Umbilical cord (tissue), 2 donors: ENCODE data around the gene CLPSL2. TPM values are rescaled to one million over a fixed set of nuclear protein-coding genes. Genes with fewer than 3 reads are reported as not detected.

ENCODE experiments used
- DNase-seq: peaks from one replicate; pipeline ENCODE4 v3.0.0-alpha.2; 2015; ENCODE audit warnings: low spot score
- total RNA-seq: library from RNA; depleted of rRNA; stranded (reverse); fragments of >200 nt; gene quantifications from one replicate; pipeline ENCODE4 v1.2.3, GENCODE V29; 2014; ENCODE audit warnings: low replicate concordance; ENCODE audit not compliant: insufficient read depth

The CLPSL2 gene
- total RNA-seq, 1 donor from 2014 or later, result not detected

DNA sequence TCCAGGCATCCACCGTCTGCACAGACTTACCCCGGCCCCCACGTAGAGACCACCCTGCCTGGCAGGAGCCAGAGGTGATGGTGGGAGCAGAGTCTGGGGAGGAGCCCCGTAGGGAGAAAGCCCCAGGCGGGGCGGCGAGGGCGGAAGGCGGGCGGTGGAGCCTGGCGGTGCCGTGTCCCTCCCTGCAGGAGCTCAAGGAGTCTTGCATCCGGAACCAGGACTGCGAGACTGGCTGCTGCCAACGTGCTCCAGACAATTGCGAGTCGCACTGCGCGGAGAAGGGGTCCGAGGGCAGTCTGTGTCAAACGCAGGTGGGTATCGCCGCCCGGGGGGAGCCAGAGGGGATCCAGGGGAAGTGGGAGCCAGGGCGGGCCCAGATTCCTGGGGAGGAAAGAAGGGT is 10.4 kb downstream of the CLPSL2 start:
- no peak for DNase-seq

DNA sequence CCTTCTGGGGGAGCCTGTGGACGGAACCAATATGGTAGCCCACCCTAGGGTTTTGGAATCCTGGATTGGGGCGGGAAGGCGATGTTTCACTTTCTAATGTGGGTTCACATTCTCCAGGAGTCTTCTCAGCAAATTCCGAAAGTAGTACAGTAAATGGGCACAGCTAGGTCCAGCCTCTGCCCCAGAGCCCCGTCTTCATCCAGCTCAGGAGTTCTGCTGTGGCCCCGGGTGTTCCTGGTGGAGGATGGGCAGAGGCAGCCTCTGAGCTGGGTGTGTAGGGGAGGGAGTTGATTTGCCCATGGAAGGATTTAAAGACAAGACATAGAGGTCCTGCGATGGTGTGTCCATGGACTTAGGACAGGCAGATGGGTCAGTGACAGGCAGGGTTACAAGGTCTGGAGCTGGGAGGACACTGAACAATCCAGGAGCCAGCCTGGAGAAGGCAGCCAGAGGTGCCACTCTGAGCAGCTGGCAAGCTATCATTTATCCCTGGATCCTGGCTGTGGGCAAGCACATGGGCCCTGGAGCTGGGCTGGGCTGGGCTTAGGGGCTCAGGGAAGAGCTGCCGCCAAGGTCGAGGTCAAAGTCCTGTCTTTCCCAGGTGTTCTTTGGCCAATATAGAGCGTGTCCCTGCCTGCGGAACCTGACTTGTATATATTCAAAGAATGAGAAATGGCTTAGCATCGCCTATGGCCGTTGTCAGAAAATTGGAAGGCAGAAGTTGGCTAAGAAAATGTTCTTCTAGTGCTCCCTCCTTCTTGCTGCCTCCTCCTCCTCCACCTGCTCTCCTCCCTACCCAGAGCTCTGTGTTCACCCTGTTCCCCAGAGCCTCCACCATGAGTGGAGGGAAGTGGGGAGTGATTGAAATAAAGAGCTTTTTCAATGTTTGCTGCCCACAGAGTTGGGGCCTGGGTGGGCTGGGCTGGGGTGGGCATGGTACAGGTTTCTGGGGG is 11.1 kb downstream of the CLPSL2 start:
- DNase-seq, result no peak

DNA sequence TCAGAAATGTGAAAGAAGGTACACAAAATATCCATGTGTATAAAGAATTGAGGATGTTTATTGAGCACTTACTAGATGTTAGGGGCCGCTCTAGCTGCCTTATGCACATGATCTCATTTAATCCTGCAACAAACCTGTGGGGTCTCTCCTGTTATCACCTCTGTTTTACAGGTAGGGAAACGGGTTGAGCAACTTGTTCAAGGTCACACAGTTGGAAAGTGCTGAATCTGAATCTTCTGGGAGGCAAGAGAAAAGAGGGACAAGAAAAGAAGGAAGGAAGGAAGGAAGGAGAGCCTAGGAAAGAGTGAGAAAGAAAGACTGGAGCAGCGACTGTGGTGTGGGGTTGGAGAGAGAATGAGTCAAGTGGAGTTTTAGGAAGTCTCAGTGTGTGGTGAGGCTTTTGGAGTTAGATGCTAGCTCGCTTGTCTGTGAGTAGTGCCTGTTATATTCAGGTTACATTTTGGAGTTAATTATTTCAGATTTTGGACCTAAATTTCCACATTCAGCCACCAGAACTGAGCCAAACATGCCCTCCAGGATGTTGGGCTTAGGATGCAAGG is 12.1 kb downstream of the CLPSL2 start:
- no peak for DNase-seq

DNA sequence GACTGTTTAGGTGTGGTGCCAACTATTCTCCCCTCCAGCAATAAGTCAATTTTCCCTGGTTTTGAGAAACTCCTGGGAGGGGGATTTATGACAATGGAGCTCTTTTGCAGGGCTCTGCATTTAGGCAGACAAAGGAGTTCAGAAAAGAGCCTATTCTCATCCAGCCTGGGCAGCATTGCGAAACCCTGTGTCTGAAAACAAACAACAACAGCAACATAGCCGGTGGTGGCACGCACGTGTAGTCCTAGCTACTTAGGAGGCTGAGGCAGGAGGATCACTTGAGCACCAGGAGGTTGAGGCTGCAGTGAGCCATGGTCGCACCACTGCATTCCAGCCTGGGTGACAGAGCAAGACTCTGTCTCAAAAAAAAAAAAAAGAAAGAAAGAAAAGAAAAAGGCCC is 14.3 kb downstream of the CLPSL2 start:
- no peak for DNase-seq

DNA sequence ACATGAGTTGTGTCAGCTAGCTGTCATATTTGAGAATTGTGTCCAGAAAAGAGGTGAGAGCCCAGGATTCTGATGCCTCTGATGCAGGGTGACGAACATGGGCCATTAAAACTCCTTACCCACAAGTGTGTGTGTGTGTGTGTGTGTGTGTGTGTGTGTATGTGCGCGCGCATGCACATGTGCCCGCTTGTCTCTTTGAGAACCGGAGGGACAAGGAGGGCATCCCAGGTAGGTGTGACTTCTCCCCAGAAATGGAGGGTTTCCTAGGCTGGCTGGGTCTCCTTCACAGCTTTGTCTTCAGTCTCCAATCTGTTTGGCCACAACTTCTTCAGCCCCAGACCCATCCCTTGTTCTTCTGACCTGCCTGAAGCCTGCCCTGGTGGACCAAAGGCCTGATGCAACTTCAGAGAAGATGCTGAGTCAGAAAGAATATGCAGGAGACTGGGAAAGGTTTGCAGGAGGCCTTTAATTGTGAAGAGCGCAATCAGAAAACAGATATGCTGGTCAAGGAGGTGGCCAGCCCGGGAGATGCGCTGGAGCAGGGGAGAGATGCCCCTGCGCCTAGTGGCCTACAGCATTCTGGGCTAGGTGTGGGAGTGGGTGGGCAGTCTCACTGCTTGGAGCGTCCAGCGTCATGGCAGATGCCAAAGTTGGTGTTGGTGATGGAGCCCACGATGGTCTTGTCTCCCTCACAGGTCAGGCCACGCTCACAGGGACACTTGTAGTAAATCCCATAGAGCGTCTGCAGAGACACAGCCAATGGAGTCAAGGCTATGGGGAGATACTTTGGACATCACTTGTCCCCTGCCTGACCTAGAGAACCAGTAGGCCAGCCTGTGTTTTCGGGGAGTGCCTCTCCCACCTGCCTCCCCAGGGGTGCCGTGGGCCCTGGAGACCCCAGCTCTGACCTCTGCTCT is 18.4 kb downstream of the CLPSL2 start:
- DNase-seq, result no peak

DNA sequence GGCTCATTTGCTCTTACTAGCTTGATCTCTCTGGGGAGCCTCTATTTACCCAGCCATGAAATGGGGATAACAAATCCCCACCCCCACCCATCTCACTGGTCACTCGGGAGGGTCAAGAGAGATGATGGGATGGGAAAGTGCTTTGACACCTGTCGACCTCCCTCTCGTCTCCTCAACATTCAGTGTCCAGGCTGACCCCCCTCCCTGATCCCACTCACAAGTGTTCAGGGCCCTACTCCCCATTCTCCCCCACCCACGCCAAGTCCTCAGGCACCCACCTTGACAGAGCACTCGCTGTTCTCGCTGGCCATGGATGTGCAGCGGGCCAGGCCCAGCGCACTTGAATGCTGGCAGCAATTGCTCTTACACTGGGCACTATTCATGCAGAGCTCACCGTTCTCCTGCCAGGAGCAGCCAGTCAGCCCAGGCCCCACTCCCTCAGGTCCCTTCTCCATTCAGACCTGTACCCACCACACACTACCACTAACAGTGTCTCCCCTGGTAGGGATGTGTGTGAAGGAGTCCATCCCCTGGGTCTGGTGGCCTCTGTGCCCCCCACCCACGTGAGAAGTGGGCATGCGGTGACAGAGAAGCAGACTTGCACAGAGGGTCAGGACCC is 19.2 kb downstream of the CLPSL2 start:
- no peak for DNase-seq

DNA sequence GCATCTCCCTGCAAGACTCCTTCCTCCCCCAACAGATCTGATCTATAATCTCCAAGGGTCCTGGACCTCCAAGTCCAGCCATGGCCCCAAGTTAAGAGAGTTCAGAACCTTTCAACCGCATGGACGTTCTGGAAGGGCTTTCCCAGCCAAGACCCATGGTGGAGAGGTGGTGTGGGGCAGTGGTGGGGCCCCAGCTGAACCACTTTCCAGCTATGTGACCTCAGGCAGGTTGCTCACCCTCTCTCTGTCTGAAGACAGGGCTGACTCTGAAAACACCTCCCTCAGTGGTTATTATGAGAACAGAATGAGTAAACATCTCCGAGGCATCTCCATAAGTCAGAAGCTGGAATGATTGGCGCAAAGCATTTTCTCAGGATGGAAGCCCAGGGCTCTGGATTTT is 19.8 kb downstream of the CLPSL2 start:
- DNase-seq, result no peak

DNA sequence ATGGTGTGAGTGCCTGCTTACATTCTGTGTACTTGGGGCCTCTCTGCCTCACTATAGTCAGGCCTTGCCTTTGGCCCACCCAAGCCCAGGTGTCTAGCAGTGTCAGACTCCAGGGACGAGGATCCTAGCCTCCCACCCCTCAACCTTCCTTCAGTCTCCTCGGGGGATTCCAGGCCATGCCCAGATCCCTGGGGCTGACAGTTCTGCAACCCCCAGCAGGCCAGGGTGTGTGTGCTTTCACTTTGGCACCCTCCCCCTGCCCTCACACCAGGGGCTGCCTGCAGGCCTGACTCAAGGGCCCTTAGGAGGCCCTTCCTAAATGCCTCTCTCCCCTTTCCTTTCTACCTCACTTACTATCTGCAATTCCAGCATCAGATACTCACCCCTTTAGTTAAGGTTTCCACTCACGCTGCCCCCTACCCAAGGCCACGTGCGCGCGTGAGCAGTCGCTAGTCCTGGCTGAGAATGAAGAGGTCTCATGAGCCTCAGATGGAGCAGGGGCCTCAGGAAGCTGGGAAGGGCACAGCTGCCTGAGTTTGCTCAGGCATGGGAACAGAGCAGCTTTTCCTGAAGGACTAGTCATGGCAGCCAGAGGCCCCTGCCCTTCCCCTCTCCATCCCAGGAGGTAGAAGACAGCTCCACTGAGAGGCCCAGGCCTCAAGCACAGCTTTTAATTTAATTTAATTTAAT is 21.6 kb downstream of the CLPSL2 start:
- no peak for DNase-seq

DNA sequence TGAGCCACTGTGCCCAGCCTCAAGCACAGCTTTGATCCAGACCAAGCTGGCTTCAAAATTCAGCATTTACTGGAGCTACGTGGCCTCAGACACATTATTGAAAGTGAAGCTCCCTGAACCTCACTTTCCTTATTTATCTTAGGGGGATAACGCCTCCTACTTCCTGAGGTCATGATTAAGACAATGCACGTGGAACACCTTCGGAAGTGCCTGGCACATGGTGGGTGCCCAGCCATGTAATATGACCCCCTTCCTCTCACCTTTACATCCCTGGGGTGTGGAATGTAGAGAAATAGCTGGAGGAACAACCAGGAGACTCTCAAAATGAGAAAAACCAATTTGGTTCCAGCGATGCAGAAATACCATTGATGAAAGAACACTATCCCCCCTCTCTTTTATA is 22.3 kb downstream of the CLPSL2 start:
- no peak for DNase-seq

DNA sequence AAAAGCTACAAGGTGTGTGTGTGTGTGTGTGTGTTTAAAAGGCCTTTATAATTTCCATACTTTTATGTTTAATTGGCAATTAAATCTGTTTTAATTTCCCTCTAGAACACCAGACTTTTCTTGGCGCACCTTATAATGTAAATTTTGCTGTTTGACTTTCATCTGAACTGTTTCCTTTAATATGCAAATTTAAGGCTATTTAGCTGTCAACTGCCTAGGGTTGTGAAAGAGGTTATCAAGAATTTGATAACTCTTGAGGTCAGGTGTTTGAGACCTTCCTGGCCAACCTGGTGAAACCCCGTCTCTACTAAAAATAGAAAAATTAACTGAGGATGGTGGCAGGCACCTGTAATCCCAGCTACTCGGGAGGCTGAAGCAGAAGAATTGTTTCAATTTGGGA is 24.8 kb downstream of the CLPSL2 start:
- DNase-seq, result no peak

DNA sequence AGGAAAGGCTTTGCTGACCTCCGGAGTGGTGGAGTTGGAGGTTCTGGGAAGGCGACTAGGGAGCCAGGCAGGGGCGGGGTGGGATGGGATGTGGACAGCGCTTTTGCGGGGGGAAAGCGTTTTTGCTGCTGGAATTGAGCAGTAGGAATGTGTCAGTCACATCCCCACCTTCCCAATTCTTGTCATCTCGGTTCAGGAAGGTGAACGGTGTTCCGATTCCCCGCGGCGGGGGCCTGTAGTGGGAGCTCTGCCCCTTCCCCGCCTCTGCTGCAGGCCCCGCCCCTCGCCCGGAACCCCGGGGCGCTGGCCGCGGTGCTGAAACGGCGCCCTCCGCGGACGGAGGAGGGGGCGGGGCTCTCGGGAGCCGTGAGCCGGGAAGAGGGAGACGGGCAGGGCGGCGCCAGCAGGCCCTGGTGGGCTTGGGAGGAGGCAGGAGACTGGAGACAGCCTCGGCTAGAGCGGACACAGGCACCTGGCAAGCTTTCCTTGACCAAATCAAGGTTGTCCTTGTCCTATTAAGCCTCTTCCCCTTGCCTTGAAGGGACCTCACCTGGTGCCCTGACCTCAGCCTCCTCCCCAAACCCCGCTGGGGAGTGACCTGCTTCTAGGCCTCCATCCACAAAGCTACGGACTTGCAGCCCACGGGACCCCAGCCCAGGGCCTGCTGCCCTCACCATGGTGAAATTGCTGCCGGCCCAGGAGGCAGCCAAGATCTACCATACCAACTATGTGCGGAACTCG is 28.8 kb downstream of the CLPSL2 start, which contains the start of gene LHFPL5:
Gene LHFPL5, plus strand, starts transcription at position 357 of the 741 bp plus-strand sequence. Its CDS starts 319 bp downstream, at position 676.
- peak; percentile 53 for DNase-seq

DNA sequence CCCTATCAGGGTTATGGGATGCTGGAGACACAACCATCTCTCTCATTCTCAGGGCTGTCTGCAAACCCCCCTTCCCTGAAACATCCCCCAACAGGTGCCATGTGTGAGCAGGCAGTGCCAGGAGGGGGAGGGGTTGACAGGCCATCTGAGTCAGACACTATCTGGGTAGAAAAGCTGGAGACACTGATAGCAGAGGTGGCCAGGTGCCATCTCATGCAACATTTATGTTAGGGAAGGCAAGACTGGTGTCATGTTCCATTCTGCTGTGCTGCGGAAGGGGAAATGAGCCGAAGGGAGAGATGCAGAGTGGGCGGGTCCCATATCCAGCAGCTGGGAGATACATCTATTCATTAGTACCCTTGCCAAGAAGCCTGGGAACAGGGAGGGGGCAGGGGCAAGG is 32.3 kb downstream of the CLPSL2 start:
- no peak for DNase-seq

DNA sequence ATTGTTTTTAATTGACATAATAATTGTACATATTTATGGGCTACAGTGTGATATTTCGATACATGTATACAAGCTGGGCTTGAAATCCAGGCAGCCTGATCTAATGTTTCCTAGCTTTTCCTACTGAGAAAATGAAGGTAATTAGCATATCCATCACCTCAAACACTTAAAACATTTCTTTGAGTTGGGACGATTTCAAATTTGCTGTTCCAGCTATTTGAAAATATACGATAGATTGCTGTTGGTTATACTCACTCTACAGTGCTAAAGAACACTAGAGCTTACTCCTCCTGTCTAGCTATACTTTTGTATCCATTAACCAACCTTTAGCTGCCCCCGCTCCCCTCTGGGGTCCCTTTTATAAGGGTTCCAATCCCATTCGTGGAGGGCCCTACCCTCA is 33.4 kb downstream of the CLPSL2 start:
- DNase-seq, result no peak

DNA sequence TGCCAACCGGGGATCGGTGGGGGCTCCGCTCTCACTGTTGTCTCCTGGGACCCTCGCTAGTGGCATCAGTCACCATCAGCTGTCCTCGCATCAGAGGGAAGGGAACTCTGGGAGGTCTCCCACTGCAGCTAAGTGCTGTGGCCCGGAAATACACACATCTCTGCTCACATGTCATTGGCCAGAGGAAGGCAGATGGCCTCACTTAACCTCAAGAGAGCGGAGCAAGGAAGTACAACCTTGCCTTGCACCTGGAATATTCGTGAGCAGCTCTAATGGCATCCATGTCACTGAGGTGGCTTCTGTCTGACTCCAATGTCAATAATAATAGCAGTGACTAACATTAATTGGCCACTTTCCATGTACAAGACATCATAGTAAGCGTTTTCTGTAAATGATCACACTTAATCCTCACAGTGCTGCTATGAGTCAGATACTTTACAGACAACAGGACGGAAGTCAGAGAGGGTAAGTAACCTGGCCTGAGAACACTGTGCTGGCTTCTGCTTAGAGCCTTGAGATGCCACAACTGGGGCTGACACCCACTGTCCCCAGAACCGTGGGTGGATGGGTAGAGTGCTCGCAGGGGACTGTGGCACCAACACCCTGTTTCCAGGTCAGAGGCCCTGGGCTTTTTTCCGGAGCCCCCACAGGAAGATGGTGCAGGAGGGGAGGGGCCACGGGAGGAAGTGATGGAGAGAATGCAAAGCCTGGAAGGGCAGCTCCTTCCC is 34.7 kb downstream of the CLPSL2 start:
- peak; percentile 59 for DNase-seq

DNA sequence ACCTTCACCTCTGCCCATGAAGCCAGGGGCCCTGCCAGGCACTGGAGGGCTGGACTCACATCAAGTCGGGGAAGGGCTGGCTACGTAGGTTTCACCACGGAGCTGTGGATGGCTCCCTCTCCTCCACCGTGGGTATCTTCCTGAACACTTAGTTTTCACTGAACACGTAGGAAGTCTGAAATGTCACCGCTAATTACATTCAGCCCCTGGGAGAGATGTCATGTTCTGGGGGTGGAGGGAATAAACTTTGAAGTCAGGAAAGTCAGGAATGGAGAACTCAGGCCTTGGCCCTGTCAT is 35.2 kb downstream of the CLPSL2 start:
- DNase-seq, result no peak

DNA sequence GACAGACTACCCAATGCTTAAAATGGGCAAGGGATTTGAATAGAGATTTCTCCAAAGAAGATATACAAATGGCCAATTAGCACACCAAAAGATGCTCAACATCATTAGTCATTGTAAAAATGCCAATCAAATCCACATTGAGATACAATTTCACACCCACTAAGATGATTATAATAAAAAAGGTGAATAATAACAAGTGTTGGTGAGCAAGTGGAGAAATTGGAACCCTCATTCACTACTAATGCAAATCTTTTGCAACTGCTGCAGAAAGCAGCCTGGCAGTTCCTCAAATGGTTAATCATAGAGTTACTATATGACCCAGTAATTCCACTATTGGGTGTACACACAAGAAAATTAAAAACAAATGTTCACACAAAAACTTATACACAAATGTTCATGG is 41.1 kb downstream of the CLPSL2 start:
- no peak for DNase-seq

DNA sequence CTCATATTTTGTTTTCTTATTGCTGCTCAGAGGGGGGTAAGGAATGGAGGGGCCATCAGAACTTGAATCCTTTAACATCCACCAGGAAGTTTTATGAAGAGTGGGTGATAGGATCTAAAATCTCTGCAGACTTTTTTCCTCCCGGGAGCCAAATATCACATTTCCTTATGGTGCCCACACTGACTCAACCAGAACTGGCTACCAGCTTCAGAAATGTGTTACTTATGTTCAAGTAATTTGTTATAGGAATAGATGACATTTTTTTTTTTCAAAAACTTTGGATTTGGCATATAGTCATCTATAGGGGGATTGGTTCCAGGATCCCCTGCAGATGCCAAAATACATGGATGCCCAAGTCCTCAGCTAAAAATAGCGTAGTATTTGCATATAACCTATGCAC is 47.2 kb downstream of the CLPSL2 start:
- no peak for DNase-seq

DNA sequence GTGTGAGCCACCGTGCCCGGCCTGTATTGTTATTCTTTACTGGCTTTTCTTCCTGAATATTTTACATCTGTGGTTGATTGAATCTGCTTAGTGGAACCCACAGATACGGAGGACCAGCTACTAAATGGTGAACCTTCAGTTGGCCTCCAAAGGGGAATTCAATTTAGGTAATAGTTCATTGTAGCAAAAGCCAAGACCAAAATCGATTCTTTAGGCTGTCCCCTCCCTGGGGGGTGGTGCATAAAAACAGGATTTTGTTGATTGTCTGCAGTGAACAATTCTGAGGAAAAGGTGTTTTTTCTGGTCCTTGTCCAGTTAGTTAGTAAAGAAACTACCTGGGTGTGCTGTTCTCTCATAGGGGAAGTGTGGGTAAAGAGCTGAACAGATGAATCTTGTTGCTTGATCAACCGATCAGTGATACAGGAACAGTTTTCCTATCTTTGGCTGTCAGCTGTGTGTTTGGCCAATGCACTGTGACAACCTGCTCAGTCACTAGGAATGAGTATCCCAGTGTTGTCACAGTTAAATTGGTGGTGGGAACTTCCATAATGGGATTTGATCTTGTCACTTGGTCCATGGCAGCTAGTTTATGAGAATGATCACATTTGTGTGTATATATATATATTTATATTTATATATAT is 48.3 kb downstream of the CLPSL2 start:
- DNase-seq, result no peak
